HepG2 (cell line): ENCODE data around the gene LYPLA2. TPM values are rescaled to one million over a fixed set of nuclear protein-coding genes. Genes with fewer than 3 reads are reported as not detected.
A peak's percentile ranks its signal among the peaks of the same experiment; 100 is the strongest.

Experiments used
- ATF6 ChIP-seq: sonication (generic); formaldehyde crosslinking; conservative IDR thresholded peaks from 2 replicates; pipeline ENCODE4 v1.4.0; 2020; ENCODE audit warnings: missing genetic modification reagents
- CCDC6 ChIP-seq: sonication (generic); formaldehyde crosslinking; IDR thresholded peaks from 2 replicates; pipeline ENCODE4 v1.8.1; 2022; ENCODE audit warnings: mild to moderate bottlenecking, missing genetic modification reagents, moderate library complexity
- DZIP1 ChIP-seq: sonication (generic); formaldehyde crosslinking; IDR thresholded peaks from 2 replicates; pipeline ENCODE4 v1.5.0; 2020; ENCODE audit warnings: mild to moderate bottlenecking, missing genetic modification reagents
- EED ChIP-seq: sonication (generic); formaldehyde crosslinking; IDR thresholded peaks from 2 replicates; pipeline ENCODE4 v1.5.0; 2020; ENCODE audit warnings: mild to moderate bottlenecking, missing genetic modification reagents
- MTERF4 ChIP-seq: sonication (generic); formaldehyde crosslinking; IDR thresholded peaks from 2 replicates; pipeline ENCODE4 v1.8.0; 2023; ENCODE audit warnings: mild to moderate bottlenecking, missing genetic modification reagents
- NCOA5 ChIP-seq: sonication (generic); formaldehyde crosslinking; IDR thresholded peaks from 2 replicates; pipeline ENCODE4 v1.4.0; 2020; ENCODE audit warnings: missing genetic modification reagents
- RFXAP ChIP-seq: sonication (generic); formaldehyde crosslinking; IDR thresholded peaks from 2 replicates; pipeline ENCODE4 v1.4.0; 2020; ENCODE audit warnings: missing genetic modification reagents, borderline replicate concordance
- TOE1 ChIP-seq: sonication (generic); formaldehyde crosslinking; IDR thresholded peaks from 2 replicates; pipeline ENCODE4 v1.4.0; 2020; ENCODE audit warnings: mild to moderate bottlenecking, missing genetic modification reagents
- XBP1 ChIP-seq: sonication (generic); formaldehyde crosslinking; IDR thresholded peaks from 2 replicates; pipeline ENCODE4 v1.5.0; 2020; ENCODE audit warnings: missing genetic modification reagents
- ZBTB20 ChIP-seq: sonication (generic); formaldehyde crosslinking; IDR thresholded peaks from 2 replicates; pipeline ENCODE4 v1.8.1; 2023; ENCODE audit warnings: missing genetic modification reagents, low read depth, mild to moderate bottlenecking, borderline replicate concordance
- ZBTB44 ChIP-seq: sonication (generic); formaldehyde crosslinking; IDR thresholded peaks from 2 replicates; pipeline ENCODE4 v1.4.0; 2020; ENCODE audit warnings: missing genetic modification reagents
- ZIK1 ChIP-seq: sonication (generic); formaldehyde crosslinking; IDR thresholded peaks from 2 replicates; pipeline ENCODE4 v1.5.0; 2020; ENCODE audit warnings: mild to moderate bottlenecking, low read depth, missing genetic modification reagents, borderline replicate concordance
- ZMYM4 ChIP-seq: sonication (generic); formaldehyde crosslinking; IDR thresholded peaks from 2 replicates; pipeline ENCODE4 v1.8.1; 2023; ENCODE audit warnings: mild to moderate bottlenecking, missing genetic modification reagents
- ZNF746 ChIP-seq: sonication (generic); formaldehyde crosslinking; IDR thresholded peaks from 2 replicates; pipeline ENCODE4 v1.8.0; 2022; ENCODE audit warnings: mild to moderate bottlenecking, missing genetic modification reagents
- ZNF839 ChIP-seq: sonication (generic); formaldehyde crosslinking; IDR thresholded peaks from 2 replicates; pipeline ENCODE4 v1.4.0; 2020; ENCODE audit warnings: missing genetic modification reagents, mild to moderate bottlenecking, borderline replicate concordance
- ZSCAN30 ChIP-seq: sonication (generic); formaldehyde crosslinking; IDR thresholded peaks from 2 replicates; pipeline ENCODE4 v1.5.0; 2020; ENCODE audit warnings: mild to moderate bottlenecking, missing genetic modification reagents
- polyA plus RNA-seq, 8 experiments: library from polyadenylated mRNA; depleted of rRNA in 3 of 8; stranded (reverse) in 7 of 8; unstranded in 1 of 8; fragments of >200 nt; fragmentation: Illumina TruSeq in 4 of 8; extraction: Trizol in 4 of 8; gene quantifications; 2 replicates each; pipeline versions ENCODE4 v1.2.1 to v1.2.3, GENCODE V29; 2011 to 2016; ENCODE audit warnings: low read depth in 4 of 8, missing spikeins in 1 of 8, mixed read lengths in 1 of 8; ENCODE audit not compliant: insufficient read depth in 1 of 8
- total RNA-seq, 5 experiments: library from RNA; depleted of rRNA; stranded (reverse); fragments of >200 nt; fragmentation: Illumina TruSeq; extraction: Trizol; gene quantifications; 2 replicates each; pipeline ENCODE4 v1.2.3, GENCODE V29; 2016; ENCODE audit warnings: low read depth in 1 of 5

The LYPLA2 gene
- total and polyA plus RNA-seq, 2 of the 13 experiments (the other 11 are each of a cell fraction or from before 2014, with no cell fraction given): 72.1 to 73.2 TPM

- TF ChIP-seq CCDC6 (CRISPR knock-in tag) (no peak), XBP1 (CRISPR knock-in tag) (peak; percentile 77), ZSCAN30 (no peak), NCOA5 (no peak), ZIK1 (peak; percentile 61; the same call in 1 of the 2 replicates), ZMYM4 (CRISPR knock-in tag) (peak; percentile 83), ZNF746 (CRISPR knock-in tag) (peak; percentile 51; the same call in 1 of the 2 replicates), MTERF4 (CRISPR knock-in tag) (no peak), ATF6 (no peak; the same call in 1 of the 2 replicates), RFXAP (CRISPR knock-in tag) (peak; percentile 90), ZNF839 (CRISPR knock-in tag) (0 out of 2 replicates have a peak, but pooled peaks have one; percentile 31), ZBTB20 (0 out of 2 replicates have a peak, but pooled peaks have one; percentile 84), ZBTB44 (CRISPR knock-in tag) (no peak), EED (CRISPR knock-in tag) (peak; percentile 87), TOE1 (CRISPR knock-in tag) (no peak), DZIP1 (CRISPR knock-in tag) (0 out of 2 replicates have a peak, but pooled peaks have one; percentile 39)
These were observed 34.3 kb downstream of the LYPLA2 start, which contains the start of gene HMGCL (continued) for GRCh38 chr1:23825076-23825761.
